OCI-LY1 (cell line): Measurements from ENCODE around the gene ETV7.
"Not testable (repeated sequence)": the region's sequence is repeated elsewhere in the genome, so short reads cannot be mapped to it uniquely, and the experiment has no call there.

Source experiments
- H2AFZ ChIP-seq: fragments of 200-600 bp; sonication (generic), shearing (Covaris generic); 2 replicates; pipeline ENCODE4 v1.6.0; 2014; ENCODE audit warnings: antibody characterized with exemption, mild to moderate bottlenecking, low read length
- H3F3A ChIP-seq: fragments of 200-600 bp; sonication (generic), shearing (Covaris generic); 2 replicates; pipeline ENCODE4 v1.6.0; 2014; ENCODE audit warnings: mild to moderate bottlenecking, antibody characterized with exemption, low read length, moderate library complexity; ENCODE audit not compliant: insufficient read depth
- H3K27ac ChIP-seq: fragments of 200-600 bp; sonication (generic); 2 replicates; pipeline ENCODE4 v1.5.1; 2014; ENCODE audit warnings: low read length, mixed run types, mild to moderate bottlenecking, low read depth; ENCODE audit not compliant: poor library complexity, severe bottlenecking
- H3K27me3 ChIP-seq: fragments of 200-600 bp; sonication (generic); 2 replicates; pipeline ENCODE4 v1.6.0; 2014; ENCODE audit warnings: antibody characterized with exemption, mild to moderate bottlenecking, low read length, moderate library complexity; ENCODE audit not compliant: insufficient read depth
- H3K36me3 ChIP-seq: fragments of 200-600 bp; sonication (generic); 2 replicates; pipeline ENCODE4 v1.6.1; 2014; ENCODE audit warnings: mild to moderate bottlenecking, antibody characterized with exemption, low read length, moderate library complexity, mixed read lengths; ENCODE audit not compliant: insufficient read depth
- H3K4me1 ChIP-seq: fragments of 200-600 bp; sonication (generic); 2 replicates; pipeline ENCODE4 v1.5.1; 2014; ENCODE audit warnings: mild to moderate bottlenecking, low read length, moderate library complexity; ENCODE audit not compliant: insufficient read depth, severe bottlenecking
- H3K4me2 ChIP-seq: fragments of 200-600 bp; sonication (generic), shearing (Covaris generic); 2 replicates; pipeline ENCODE4 v1.6.1; 2014; ENCODE audit warnings: low read length
- H3K4me3 ChIP-seq: fragments of 200-600 bp; sonication (generic); 2 replicates; pipeline ENCODE4 v1.5.1; 2014; ENCODE audit warnings: low read length, low read depth, mild to moderate bottlenecking, mixed read lengths; ENCODE audit not compliant: poor library complexity, severe bottlenecking
- H3K79me2 ChIP-seq: fragments of 200-600 bp; shearing (Covaris generic); 2 replicates; pipeline ENCODE4 v1.6.1; 2016; ENCODE audit warnings: mixed run types, low read length, mixed read lengths; ENCODE audit not compliant: insufficient read depth
- H3K9ac ChIP-seq: fragments of 200-600 bp; sonication (generic), shearing (Covaris generic); 2 replicates; pipeline ENCODE4 v1.6.1; 2014; ENCODE audit warnings: mild to moderate bottlenecking, low read length, mixed read lengths
- H3K9me2 ChIP-seq: fragments of 200-600 bp; sonication (generic), shearing (Covaris generic); 2 replicates; pipeline ENCODE4 v1.6.1; 2014; ENCODE audit warnings: low read depth, mild to moderate bottlenecking, low read length, mixed read lengths
- H3K9me3 ChIP-seq: fragments of 200-600 bp; shearing (Covaris generic); 2 replicates; pipeline ENCODE4 v1.6.1; 2014; ENCODE audit warnings: low read length, mixed read lengths
- H4K20me1 ChIP-seq: fragments of 200-600 bp; sonication (generic), shearing (Covaris generic); 2 replicates; pipeline ENCODE4 v1.6.0; 2016; ENCODE audit warnings: mild to moderate bottlenecking, low read length; ENCODE audit not compliant: insufficient read depth
- EZH2 ChIP-seq: fragments of 200-600 bp; sonication (generic), shearing (Covaris generic); IDR thresholded peaks from 2 replicates; pipeline ENCODE4 v1.8.0; 2017; ENCODE audit warnings: borderline replicate concordance, mixed run types, mild to moderate bottlenecking, antibody characterized with exemption, low read length, moderate library complexity, mixed read lengths
- TF ChIP-seq, protein P1 (sequence below): fragments of 200-600 bp; sonication (generic), shearing (Covaris generic); IDR thresholded peaks from 2 replicates; pipeline ENCODE4 v1.5.1; 2017; ENCODE audit warnings: mild to moderate bottlenecking, antibody characterized with exemption, low read length, moderate library complexity, mixed read lengths

Gene ETV7

DNA sequence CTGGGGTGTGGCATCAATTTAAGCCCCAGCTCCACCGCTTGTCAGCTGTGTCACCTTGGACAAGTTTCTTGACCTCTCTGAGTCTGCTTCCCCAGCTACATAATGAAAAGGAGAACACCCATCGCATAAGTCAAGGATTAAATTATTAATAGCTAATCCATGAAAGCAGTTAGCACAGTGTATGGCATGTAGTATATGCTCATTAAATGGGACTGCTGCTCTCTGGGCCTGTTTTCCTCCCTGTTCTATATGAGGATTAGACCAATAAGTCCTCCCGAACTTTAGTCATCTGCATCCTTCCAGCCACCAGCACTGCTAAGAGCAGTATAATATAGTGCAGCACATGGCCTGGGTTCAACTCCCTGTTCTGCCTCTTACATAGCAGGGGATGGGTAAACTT lies 19.7 kb downstream of the ETV7 start:
- Histone ChIP-seq H3K4me2 (no peak overlapping the region), H3K4me3 (no peak overlapping the region)
- TF ChIP-seq, protein P1, sequence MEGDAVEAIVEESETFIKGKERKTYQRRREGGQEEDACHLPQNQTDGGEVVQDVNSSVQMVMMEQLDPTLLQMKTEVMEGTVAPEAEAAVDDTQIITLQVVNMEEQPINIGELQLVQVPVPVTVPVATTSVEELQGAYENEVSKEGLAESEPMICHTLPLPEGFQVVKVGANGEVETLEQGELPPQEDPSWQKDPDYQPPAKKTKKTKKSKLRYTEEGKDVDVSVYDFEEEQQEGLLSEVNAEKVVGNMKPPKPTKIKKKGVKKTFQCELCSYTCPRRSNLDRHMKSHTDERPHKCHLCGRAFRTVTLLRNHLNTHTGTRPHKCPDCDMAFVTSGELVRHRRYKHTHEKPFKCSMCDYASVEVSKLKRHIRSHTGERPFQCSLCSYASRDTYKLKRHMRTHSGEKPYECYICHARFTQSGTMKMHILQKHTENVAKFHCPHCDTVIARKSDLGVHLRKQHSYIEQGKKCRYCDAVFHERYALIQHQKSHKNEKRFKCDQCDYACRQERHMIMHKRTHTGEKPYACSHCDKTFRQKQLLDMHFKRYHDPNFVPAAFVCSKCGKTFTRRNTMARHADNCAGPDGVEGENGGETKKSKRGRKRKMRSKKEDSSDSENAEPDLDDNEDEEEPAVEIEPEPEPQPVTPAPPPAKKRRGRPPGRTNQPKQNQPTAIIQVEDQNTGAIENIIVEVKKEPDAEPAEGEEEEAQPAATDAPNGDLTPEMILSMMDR = no peak
- no peak for TF ChIP-seq EZH2

DNA sequence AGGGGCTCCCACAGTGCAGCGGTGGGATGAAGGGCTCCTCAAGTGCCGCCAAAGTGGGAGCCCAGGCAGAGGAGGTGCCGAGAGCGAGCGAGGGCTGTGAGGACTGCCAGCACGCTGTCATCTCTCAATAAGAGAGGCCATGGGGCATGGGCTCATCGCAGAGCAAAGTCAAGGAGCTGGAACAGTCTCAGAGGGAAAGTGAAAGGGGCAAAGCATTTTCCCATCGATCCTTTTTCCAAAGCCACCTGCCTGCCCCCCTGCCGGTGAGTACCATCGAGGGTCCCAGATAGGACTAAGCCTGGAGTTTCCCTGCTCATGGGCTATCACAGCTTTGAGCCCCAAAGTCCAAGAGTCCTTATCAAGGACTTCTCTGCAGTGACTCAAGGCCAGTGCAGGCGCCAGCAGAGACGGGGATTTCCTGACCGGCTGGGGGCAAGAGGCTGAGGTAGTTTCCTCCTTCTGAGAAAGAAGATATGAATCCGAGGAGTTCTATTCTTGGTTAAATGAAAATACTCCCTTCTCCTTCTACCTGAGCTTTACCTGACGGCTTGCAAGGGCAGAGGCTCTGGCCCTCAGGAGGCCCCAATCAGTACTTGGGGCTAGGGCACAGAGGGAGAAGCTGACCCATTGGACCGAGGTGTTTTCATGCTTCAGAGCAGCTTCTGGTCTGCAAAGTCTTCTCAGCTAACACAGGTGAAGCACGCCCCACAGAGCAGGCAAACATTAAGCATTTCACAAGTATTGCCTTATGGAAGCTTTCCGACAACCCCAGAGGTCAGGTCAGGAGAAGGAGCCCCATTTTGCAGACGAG lies 22.6 kb downstream of the ETV7 start:
- H3K9me2 ChIP-seq = no peaks in the 10 kb centered on the region
- H3K9me3 ChIP-seq = no peaks in the 10 kb centered on the region
- H3K4me3 ChIP-seq = no peak overlapping the region
- 0 out of 2 replicates have a peak, but pooled peaks cover 7% of the 10 kb centered on the region for H3K27me3 ChIP-seq
- no peak overlapping the region for H3K9ac ChIP-seq
- TF ChIP-seq, protein P1 = no peak
- no peak for TF ChIP-seq EZH2
- no peaks in the 10 kb centered on the region for H3K36me3 ChIP-seq
- no peak overlapping the region for H3K4me2 ChIP-seq
- no peak overlapping the region for H3K27ac ChIP-seq
- no peaks in the 10 kb centered on the region for H4K20me1 ChIP-seq
- H3K79me2 ChIP-seq = no peaks in the 10 kb centered on the region
- H3F3A ChIP-seq = no peaks in the 10 kb centered on the region
- H2AFZ ChIP-seq = no peak overlapping the region
- H3K4me1 ChIP-seq = no peaks in the 10 kb centered on the region

More for the DNA sequence above, 19.7 kb downstream of the ETV7 start:
- Histone ChIP-seq H3K27me3 (peaks cover 7% of the 10 kb centered on the region; the same call in 1 of the 2 replicates), H2AFZ (no peak overlapping the region), H4K20me1 (no peaks in the 10 kb centered on the region), H3K36me3 (no peaks in the 10 kb centered on the region), H3K79me2 (no peaks in the 10 kb centered on the region), H3K9ac (no peak overlapping the region), H3F3A (no peaks in the 10 kb centered on the region), H3K27ac (no peak overlapping the region), H3K4me1 (no peaks in the 10 kb centered on the region), H3K9me3 (no peaks in the 10 kb centered on the region), H3K9me2 (no peaks in the 10 kb centered on the region)

DNA sequence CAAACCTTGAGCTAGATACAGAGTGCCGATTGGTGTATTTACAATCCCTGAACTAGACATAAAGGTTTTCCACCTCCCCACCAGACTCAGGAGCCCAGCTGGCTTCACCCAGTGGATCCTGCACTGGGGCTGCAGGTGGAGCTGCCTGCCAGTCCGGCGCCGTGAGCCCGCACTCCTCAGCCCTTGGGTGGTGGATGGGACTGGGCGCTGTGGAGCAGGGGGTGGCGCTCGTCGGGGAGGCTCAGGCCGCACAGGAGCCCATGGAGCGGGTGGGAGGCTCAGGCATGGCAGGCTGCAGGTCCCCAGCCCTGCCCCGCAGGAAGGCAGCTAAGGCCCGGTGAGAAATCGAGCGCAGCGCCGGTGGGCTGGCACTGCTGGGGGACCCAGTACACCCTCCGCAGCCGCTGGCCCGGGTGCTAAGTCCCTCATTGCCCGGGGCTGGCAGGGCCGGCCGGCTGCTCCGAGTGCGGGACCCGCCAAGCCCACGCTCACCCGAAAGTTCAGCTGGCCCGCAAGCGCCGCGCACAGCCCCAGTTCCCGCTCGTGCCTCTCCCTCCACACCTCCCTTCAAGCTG lies 23.3 kb downstream of the ETV7 start:
- H4K20me1 ChIP-seq, H3K9me2 ChIP-seq, H3K4me3 ChIP-seq, H3K4me1 ChIP-seq, H3K4me2 ChIP-seq, H3K27ac ChIP-seq, H3K9ac ChIP-seq, H3K36me3 ChIP-seq, H3F3A ChIP-seq, H3K79me2 ChIP-seq, H3K27me3 ChIP-seq, H3K9me3 ChIP-seq, H2AFZ ChIP-seq: not testable (repeated sequence)

DNA sequence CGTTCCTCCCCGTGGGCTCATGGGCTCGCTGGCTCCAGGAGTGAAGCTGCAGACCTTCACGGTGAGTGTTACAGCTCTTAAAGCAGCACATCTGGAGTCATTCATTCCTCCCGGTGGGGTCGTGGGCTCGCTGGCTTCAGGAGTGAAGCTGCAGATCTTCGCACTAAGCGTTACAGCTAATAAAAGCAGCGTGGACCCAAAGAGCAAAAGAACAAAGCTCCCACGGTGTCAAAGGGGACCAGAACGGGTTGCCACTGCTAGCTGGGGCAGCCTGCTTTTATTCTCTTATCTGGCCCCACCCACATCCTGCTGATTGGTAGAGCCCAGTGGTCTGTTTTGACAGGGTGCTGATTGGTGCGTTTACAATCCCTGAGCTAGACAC lies 24.1 kb downstream of the ETV7 start:
- H3K4me1 ChIP-seq, H3K27ac ChIP-seq, H2AFZ ChIP-seq, H3K9me2 ChIP-seq, H3K4me2 ChIP-seq, H3F3A ChIP-seq, H3K9ac ChIP-seq, H3K79me2 ChIP-seq, H3K36me3 ChIP-seq, H4K20me1 ChIP-seq, H3K27me3 ChIP-seq, H3K9me3 ChIP-seq, H3K4me3 ChIP-seq: not testable (repeated sequence)
